ENCODE results near the gene MICAL2.

GRCh38 chr11:12204506-12204905 is 94.1 kb downstream of the MICAL2 start:
- TF ChIP-seq CTCF (IDR thresholded peaks at IDR 0.05) (no peak), POLR2A (IDR thresholded peaks at IDR 0.05) (no peak)
